ENCODE measurements around the gene TCF7L1.

- TF ChIP-seq CTCF (IDR thresholded peaks at IDR 0.05; ENCODE audit: low read depth, low read length) (no peak), POLR2A (IDR thresholded peaks at IDR 0.05; ENCODE audit: extremely low read depth, insufficient read length) (no peak), MAX (IDR thresholded peaks at IDR 0.05; ENCODE audit: low read depth, low read length) (no peak), MYC (IDR thresholded peaks at IDR 0.05; ENCODE audit: low read depth, low read length) (no peak)
These were observed 41.8 kb downstream of the TCF7L1 start for GRCh38 chr2:85174943-85175342.

Measured in NB4 (cell line).